Esophagus muscularis mucosa (tissue), 4 donors: Measurements from ENCODE around the gene BPIFB4. TPM values are rescaled to one million over a fixed set of nuclear protein-coding genes. Genes with fewer than 3 reads are reported as not detected.

Source experiments
- DNase-seq: peaks from one replicate; pipeline ENCODE4 v3.0.0-alpha.2; 2017; ENCODE audit errors: extremely low spot score
- H3K27ac ChIP-seq, 4 donors: fragments of 200-600 bp; sonication (generic); replicated peaks in 1 of 4; 1 replicate in 3 of 4; 2 replicates in 1 of 4; pipeline ENCODE4 v1.5.1; 2016 to 2019; ENCODE audit warnings: mild to moderate bottlenecking in 1 of 4
- H3K27me3 ChIP-seq, 4 donors: fragments of 200-600 bp; sonication (generic); one replicate each; pipeline versions ENCODE4 v1.5.1 to v1.6.0; 2016 to 2019
- H3K36me3 ChIP-seq, 4 donors: fragments of 200-600 bp; sonication (generic); one replicate each; pipeline ENCODE4 v1.5.1; 2016 to 2019
- H3K4me1 ChIP-seq, 4 donors: fragments of 200-600 bp; sonication (generic); one replicate each; pipeline ENCODE4 v1.5.1; 2016 to 2019
- H3K4me3 ChIP-seq, 4 donors: fragments of 200-600 bp; sonication (generic); 1 replicate in 2 of 4; 2 replicates in 2 of 4; pipeline ENCODE4 v1.5.1; 2016 to 2019; ENCODE audit warnings: mild to moderate bottlenecking in 4 of 4, moderate library complexity in 1 of 4
- H3K9me3 ChIP-seq, 4 donors: fragments of 200-600 bp; sonication (generic); 1 replicate in 3 of 4; 2 replicates in 1 of 4; pipeline ENCODE4 v1.5.1; 2016 to 2019
- CTCF ChIP-seq, 3 experiments: fragments of 200-600 bp in 2 of 3; fragments of 450-650 bp in 1 of 3; sonication (generic) in 2 of 3; IDR thresholded peaks; one replicate each; pipeline ENCODE4 v1.5.1; 2017 to 2019; ENCODE audit warnings: antibody characterized with exemption in 3 of 3, mild to moderate bottlenecking in 2 of 3, moderate library complexity in 1 of 3
- EP300 ChIP-seq: sonication (generic); formaldehyde crosslinking; IDR thresholded peaks from one replicate; pipeline ENCODE4 v1.6.1; 2017; ENCODE audit warnings: antibody characterized with exemption
- POLR2A ChIP-seq: fragments of 450-650 bp; IDR thresholded peaks from one replicate; pipeline ENCODE4 v1.6.1; 2017; ENCODE audit warnings: antibody characterized with exemption, moderate library complexity, mild to moderate bottlenecking, low read depth
- POLR2AphosphoS5 ChIP-seq, 2 donors: sonication (generic); formaldehyde crosslinking; IDR thresholded peaks; one replicate each; pipeline ENCODE4 v1.6.1; 2017; ENCODE audit warnings: antibody characterized with exemption in 2 of 2
- WGBS: methylation state at CpG from one replicate; pipeline ENCODE4 v1.1.5; 2018; 5-methylcytosine and 5-hydroxymethylcytosine counted together
- intact Hi-C: fragments of 100-400 bp; cut with DNase I; formaldehyde crosslinking; loops from one replicate; pipeline ENCODE4 v1.15.1; 2023
- total RNA-seq, 4 donors: library from RNA; depleted of rRNA; stranded (reverse); fragments of >200 nt; gene quantifications; one replicate each; pipeline versions ENCODE4 v1.1.0 to v1.2.1, GENCODE V29; 2016

BPIFB4 gene
- total RNA-seq, 4 donors from 2014 or later = not detected

GRCh38 chr20:33051333-33051732 is 28.1 kb upstream of the BPIFB4 start:
- Histone ChIP-seq H3K4me3 (no peak overlapping the region), H3K27me3 (peaks cover 0 to 13% (median 0%) of the 10 kb centered on the region in 4 donors), H3K4me1 (no peaks in the 10 kb centered on the region), H3K9me3 (peaks cover 0 to 1% (median 0%) of the 10 kb centered on the region in 4 donors), H3K36me3 (no peaks in the 10 kb centered on the region), H3K27ac (no peak overlapping the region)
- 75% methylated on average over 4 of the region's 4 CpGs for WGBS
- DNase-seq = no peak
- intact Hi-C loops = no loop called here
- TF ChIP-seq POLR2A = no peak
- TF ChIP-seq POLR2AphosphoS5 (IDR thresholded peaks at IDR 0.05) = no peak
- TF ChIP-seq EP300 = no peak
- no peak for TF ChIP-seq CTCF (IDR thresholded peaks at IDR 0.05)

GRCh38 chr20:33053291-33054106 is 25.9 kb upstream of the BPIFB4 start, which contains the start of gene BPIFB3:
TSS of gene BPIFB3 (plus strand) at chr20:33053903. CDS start at chr20:33055436, 1,533 bp downstream.
- intact Hi-C loops = no loop called here
- no peak for DNase-seq
- H3K27ac ChIP-seq = no peak within 1 kb of the TSS
- H3K36me3 ChIP-seq = no peaks in the 10 kb centered on the region
- peaks cover 0 to 13% (median 0%) of the 10 kb centered on the region in 4 donors for H3K27me3 ChIP-seq
- WGBS = 80% methylated on average over 25 of the region's 25 CpGs
- H3K4me3 ChIP-seq = no peak within 1 kb of the TSS
- no peaks in the 10 kb centered on the region for H3K9me3 ChIP-seq
- TF ChIP-seq EP300 = no peak
- TF ChIP-seq CTCF (IDR thresholded peaks at IDR 0.05) = no peak
- TF ChIP-seq POLR2AphosphoS5 (IDR thresholded peaks at IDR 0.05) = no peak
- no peak for TF ChIP-seq POLR2A
- H3K4me1 ChIP-seq = no peaks in the 10 kb centered on the region

GRCh38 chr20:33054381-33054780 is 25.1 kb upstream of the BPIFB4 start:
- Histone ChIP-seq H3K27me3 (peaks cover 0 to 13% (median 0%) of the 10 kb centered on the region in 4 donors), H3K9me3 (no peaks in the 10 kb centered on the region), H3K4me1 (no peaks in the 10 kb centered on the region), H3K27ac (no peak overlapping the region), H3K36me3 (no peaks in the 10 kb centered on the region), H3K4me3 (no peak overlapping the region)
- 83% methylated on average over 7 of the region's 7 CpGs for WGBS
- intact Hi-C loops = no loop called here
- DNase-seq = no peak
- TF ChIP-seq POLR2A = no peak
- no peak for TF ChIP-seq CTCF (IDR thresholded peaks at IDR 0.05)
- TF ChIP-seq POLR2AphosphoS5 (IDR thresholded peaks at IDR 0.05) = no peak

- H3K27ac ChIP-seq = no peak overlapping the region
- peaks cover 0 to 17% (median 0%) of the 10 kb centered on the region in 4 donors for H3K27me3 ChIP-seq
- H3K9me3 ChIP-seq = no peaks in the 10 kb centered on the region
- no peak for DNase-seq
- 86% methylated on average over 2 of the region's 2 CpGs for WGBS
- intact Hi-C loops = no loop called here
- no peaks in the 10 kb centered on the region for H3K36me3 ChIP-seq
- no peaks in the 10 kb centered on the region for H3K4me1 ChIP-seq
- TF ChIP-seq EP300 = no peak
- TF ChIP-seq CTCF (IDR thresholded peaks at IDR 0.05) = no peak
- TF ChIP-seq POLR2AphosphoS5 (IDR thresholded peaks at IDR 0.05) = no peak
- TF ChIP-seq POLR2A = no peak
- H3K4me3 ChIP-seq = no peak overlapping the region
Observed at GRCh38 chr20:33054791-33055190, 24.7 kb upstream of the BPIFB4 start.
